Activated CD4-positive, alpha-beta T cell treated with anti-CD3 and anti-CD28 coated beads, Interleukin-2, amount 50 U/mL, for 24 hours (primary cell): ENCODE results near the gene TATDN3.
"Not testable (repeated sequence)": the region's sequence is repeated elsewhere in the genome, so short reads cannot be mapped to it uniquely, and the experiment has no call there.

Experiments used
- DNase-seq, 2 donors: peaks; one replicate each; pipeline ENCODE4 v3.0.0-alpha.2; 2020; ENCODE audit warnings: low read depth in 1 of 2, low spot score in 1 of 2

TATDN3 gene

GRCh38 chr1:212774584-212774983 lies 17.1 kb upstream of the TATDN3 start:
- no peak for DNase-seq

- no peak for DNase-seq
These were observed 16.5 kb upstream of the TATDN3 start for GRCh38 chr1:212775241-212775640.

- no peak for DNase-seq
These were observed 14.5 kb upstream of the TATDN3 start for GRCh38 chr1:212777151-212777550.

- DNase-seq: not testable (repeated sequence)
These were observed 12.6 kb upstream of the TATDN3 start for GRCh38 chr1:212779086-212779485.

- no peak for DNase-seq
These were observed 10.9 kb upstream of the TATDN3 start for GRCh38 chr1:212780759-212781158.

- DNase-seq: no peak
These were observed 10.5 kb upstream of the TATDN3 start for GRCh38 chr1:212781225-212781624.

- no peak for DNase-seq
These were observed 9.1 kb upstream of the TATDN3 start for GRCh38 chr1:212782422-212783154.

- no peak for DNase-seq
These were observed 7.7 kb upstream of the TATDN3 start for GRCh38 chr1:212783976-212784375.

- no peak for DNase-seq
These were observed 5.8 kb upstream of the TATDN3 start for GRCh38 chr1:212785871-212786270.

- no peak for DNase-seq
These were observed 426 bp upstream of the TATDN3 start for GRCh38 chr1:212791261-212791675.

- no peak for DNase-seq
These were observed 758 bp downstream of the TATDN3 start for GRCh38 chr1:212792396-212792908.

GRCh38 chr1:212794561-212795014 lies 2.9 kb downstream of the TATDN3 start:
- DNase-seq: no peak

GRCh38 chr1:212797681-212798080 lies 6.0 kb downstream of the TATDN3 start:
- DNase-seq: no peak

- DNase-seq: no peak
These were observed 14.1 kb downstream of the TATDN3 start for GRCh38 chr1:212805767-212806166.

GRCh38 chr1:212814537-212815334 lies 23.0 kb downstream of the TATDN3 start:
- no peak for DNase-seq

GRCh38 chr1:212816567-212817278 lies 25.0 kb downstream of the TATDN3 start:
- no peak for DNase-seq

- no peak for DNase-seq
These were observed 28.0 kb downstream of the TATDN3 start for GRCh38 chr1:212819726-212820125.

- DNase-seq: no peak
These were observed 29.3 kb downstream of the TATDN3 start for GRCh38 chr1:212820969-212821368.

- no peak for DNase-seq
These were observed 31.3 kb downstream of the TATDN3 start for GRCh38 chr1:212822956-212823355.

GRCh38 chr1:212824201-212824600 lies 32.5 kb downstream of the TATDN3 start:
- DNase-seq: no peak

- DNase-seq: no peak
These were observed 34.2 kb downstream of the TATDN3 start for GRCh38 chr1:212825798-212826452.
